ENCODE measurements around the gene TMEM39A.

The TMEM39A gene

DNA sequence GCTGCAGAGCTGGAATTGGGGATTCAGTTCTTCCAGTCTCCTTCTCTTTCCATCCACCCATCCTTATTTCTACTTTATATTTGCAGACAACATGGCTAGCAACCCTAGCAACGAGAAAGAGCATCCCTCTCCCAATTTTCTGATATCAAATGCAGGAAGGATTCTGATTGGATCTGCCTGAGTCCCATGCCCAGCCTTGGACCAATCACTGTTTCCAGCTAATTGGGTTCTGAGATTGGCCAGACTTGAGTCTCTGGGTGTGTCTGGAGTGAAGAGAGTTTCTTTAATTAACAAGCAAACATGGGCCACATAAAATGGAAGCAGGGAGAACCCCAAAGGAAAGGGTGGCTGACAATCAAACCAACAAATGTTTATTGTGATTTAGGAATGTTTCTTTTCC, 60.6 kb downstream of the TMEM39A start:
- H3K18ac ChIP-seq (ENCODE audit: low read length), result no peak overlapping the region
- no peaks in the 10 kb centered on the region for H3K27me3 ChIP-seq (ENCODE audit: control insufficient read depth in 3 of 3, insufficient read depth in 3 of 3, low read depth in 1 of 3, low read length in 3 of 3)
- no peak overlapping the region for H3K4me2 ChIP-seq (ENCODE audit: insufficient read depth, low read length, poor library complexity, severe bottlenecking)
- no peak overlapping the region for H3K27ac ChIP-seq (replicated peaks; ENCODE audit: low read length)
- no peak overlapping the region for H3K4me3 ChIP-seq (ENCODE audit: low read length in 2 of 2)
- H3K14ac ChIP-seq (ENCODE audit: low read length), result no peak overlapping the region
- H4K8ac ChIP-seq (ENCODE audit: low read depth, low read length), result no peak overlapping the region
- no peak overlapping the region for H2AK5ac ChIP-seq (ENCODE audit: low read depth, low read length)
- WGBS, 2 donors (ENCODE audit: extremely low coverage in 2 of 2, insufficient read length in 2 of 2, insufficient replicate concordance in 1 of 2), result no CpG with 5 or more reads among the region's 1 CpG
- H3K9me3 ChIP-seq (replicated peaks in 1 of 2; ENCODE audit: control insufficient read depth in 2 of 2, insufficient read depth in 1 of 2, low read depth in 1 of 2, low read length in 2 of 2), result no peaks in the 10 kb centered on the region
- H2BK12ac ChIP-seq (ENCODE audit: low read length), result no peak overlapping the region
- H2AFZ ChIP-seq (ENCODE audit: low read length), result no peak overlapping the region
- no peak overlapping the region for H4K91ac ChIP-seq (ENCODE audit: low read depth, low read length, poor library complexity)
- no peaks in the 10 kb centered on the region for H3K79me1 ChIP-seq (ENCODE audit: low read depth, low read length)
- H2BK15ac ChIP-seq (ENCODE audit: low read length), result no peak overlapping the region
- H3K4ac ChIP-seq (ENCODE audit: low read length), result no peak overlapping the region
- H3K36me3 ChIP-seq (replicated peaks in 1 of 2; ENCODE audit: control insufficient read depth in 2 of 2, insufficient read depth in 2 of 2, low read length in 2 of 2), result no peaks in the 10 kb centered on the region
- H3K23ac ChIP-seq (ENCODE audit: low read depth, low read length, poor library complexity), result no peak overlapping the region
- peaks cover 3 to 8% of the 10 kb centered on the region in 2 donors for H3K4me1 ChIP-seq (ENCODE audit: control insufficient read depth in 2 of 2, insufficient read depth in 1 of 2, low read depth in 1 of 2, low read length in 2 of 2)
- no peak overlapping the region for H2BK5ac ChIP-seq (ENCODE audit: low read length)
- H3K9ac ChIP-seq (ENCODE audit: low read depth, low read length, poor library complexity), result no peak overlapping the region
- no peak for DNase-seq (ENCODE audit: low spot score)
- no peak overlapping the region for H2BK120ac ChIP-seq (ENCODE audit: low read depth, low read length)

GRCh38 chr3:119401503-119402440, 61.6 kb downstream of the TMEM39A start:
- Histone ChIP-seq H3K4ac (ENCODE audit: low read length) (no peak overlapping the region), H3K4me3 (ENCODE audit: low read length in 2 of 2) (no peak overlapping the region), H3K27ac (replicated peaks; ENCODE audit: low read length) (no peak overlapping the region), H3K36me3 (replicated peaks in 1 of 2; ENCODE audit: control insufficient read depth in 2 of 2, insufficient read depth in 2 of 2, low read length in 2 of 2) (no peaks in the 10 kb centered on the region), H2BK12ac (ENCODE audit: low read length) (no peak overlapping the region), H3K18ac (ENCODE audit: low read length) (peak overlapping the region; percentile 30), H3K9ac (ENCODE audit: low read depth, low read length, poor library complexity) (no peak overlapping the region), H3K23ac (ENCODE audit: low read depth, low read length, poor library complexity) (no peak overlapping the region), H4K8ac (ENCODE audit: low read depth, low read length) (no peak overlapping the region), H3K4me2 (ENCODE audit: insufficient read depth, low read length, poor library complexity, severe bottlenecking) (no peak overlapping the region), H3K4me1 (ENCODE audit: control insufficient read depth in 2 of 2, insufficient read depth in 1 of 2, low read depth in 1 of 2, low read length in 2 of 2) (peaks cover 3 to 8% of the 10 kb centered on the region in 2 donors), H3K27me3 (ENCODE audit: control insufficient read depth in 3 of 3, insufficient read depth in 3 of 3, low read depth in 1 of 3, low read length in 3 of 3) (no peaks in the 10 kb centered on the region), H4K91ac (ENCODE audit: low read depth, low read length, poor library complexity) (no peak overlapping the region), H2BK5ac (ENCODE audit: low read length) (no peak overlapping the region), H2BK15ac (ENCODE audit: low read length) (peak overlapping the region; percentile 65), H3K9me3 (replicated peaks in 1 of 2; ENCODE audit: control insufficient read depth in 2 of 2, insufficient read depth in 1 of 2, low read depth in 1 of 2, low read length in 2 of 2) (no peaks in the 10 kb centered on the region), H2AK5ac (ENCODE audit: low read depth, low read length) (peak overlapping the region; percentile 72), H3K14ac (ENCODE audit: low read length) (no peak overlapping the region), H2BK120ac (ENCODE audit: low read depth, low read length) (no peak overlapping the region), H2AFZ (ENCODE audit: low read length) (peak overlapping the region; percentile 88), H3K79me1 (ENCODE audit: low read depth, low read length) (no peaks in the 10 kb centered on the region)
- no CpG with 5 or more reads among the region's 36 CpGs for WGBS, 2 donors (ENCODE audit: extremely low coverage in 2 of 2, insufficient read length in 2 of 2, insufficient replicate concordance in 1 of 2)
- DNase-seq (ENCODE audit: low spot score), result no peak

DNA sequence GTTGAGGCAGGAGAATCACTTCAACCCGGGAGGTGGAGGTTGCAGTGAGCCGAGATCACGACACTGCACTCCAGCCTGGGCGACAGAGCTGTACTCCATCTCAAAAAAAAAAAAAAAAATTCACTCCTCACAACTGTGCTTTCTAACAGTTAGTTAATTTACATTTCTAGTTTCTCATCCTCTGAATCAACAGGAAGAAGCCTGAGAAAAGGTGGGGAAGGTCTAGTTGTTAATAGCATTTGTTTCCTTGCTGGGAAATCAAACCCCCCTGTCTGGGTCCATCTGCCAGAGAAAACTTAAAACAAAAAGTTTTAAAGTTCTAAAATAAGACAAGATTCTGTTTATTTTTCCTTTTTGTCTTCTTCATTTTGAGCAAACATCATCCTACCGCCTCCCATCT, 62.3 kb downstream of the TMEM39A start:
- Histone ChIP-seq H3K36me3 (replicated peaks in 1 of 2; ENCODE audit: control insufficient read depth in 2 of 2, insufficient read depth in 2 of 2, low read length in 2 of 2) (no peaks in the 10 kb centered on the region), H2BK15ac (ENCODE audit: low read length) (no peak overlapping the region), H2BK12ac (ENCODE audit: low read length) (no peak overlapping the region), H3K14ac (ENCODE audit: low read length) (no peak overlapping the region), H3K79me1 (ENCODE audit: low read depth, low read length) (no peaks in the 10 kb centered on the region), H4K8ac (ENCODE audit: low read depth, low read length) (no peak overlapping the region), H2BK5ac (ENCODE audit: low read length) (no peak overlapping the region), H3K9me3 (replicated peaks in 1 of 2; ENCODE audit: control insufficient read depth in 2 of 2, insufficient read depth in 1 of 2, low read depth in 1 of 2, low read length in 2 of 2) (no peaks in the 10 kb centered on the region), H3K18ac (ENCODE audit: low read length) (no peak overlapping the region), H4K91ac (ENCODE audit: low read depth, low read length, poor library complexity) (no peak overlapping the region), H3K4me1 (ENCODE audit: control insufficient read depth in 2 of 2, insufficient read depth in 1 of 2, low read depth in 1 of 2, low read length in 2 of 2) (peaks cover 3 to 8% of the 10 kb centered on the region in 2 donors), H3K4me2 (ENCODE audit: insufficient read depth, low read length, poor library complexity, severe bottlenecking) (no peak overlapping the region), H2BK120ac (ENCODE audit: low read depth, low read length) (no peak overlapping the region), H3K4ac (ENCODE audit: low read length) (no peak overlapping the region), H3K4me3 (ENCODE audit: low read length in 2 of 2) (no peak overlapping the region), H2AFZ (ENCODE audit: low read length) (peak overlapping the region; percentile 88), H3K23ac (ENCODE audit: low read depth, low read length, poor library complexity) (no peak overlapping the region), H3K9ac (ENCODE audit: low read depth, low read length, poor library complexity) (no peak overlapping the region), H3K27ac (replicated peaks; ENCODE audit: low read length) (no peak overlapping the region), H2AK5ac (ENCODE audit: low read depth, low read length) (no peak overlapping the region), H3K27me3 (ENCODE audit: control insufficient read depth in 3 of 3, insufficient read depth in 3 of 3, low read depth in 1 of 3, low read length in 3 of 3) (no peaks in the 10 kb centered on the region)
- DNase-seq (ENCODE audit: low spot score), result no peak
- no CpG with 5 or more reads among the region's 5 CpGs for WGBS, 2 donors (ENCODE audit: extremely low coverage in 2 of 2, insufficient read length in 2 of 2, insufficient replicate concordance in 1 of 2)

DNA sequence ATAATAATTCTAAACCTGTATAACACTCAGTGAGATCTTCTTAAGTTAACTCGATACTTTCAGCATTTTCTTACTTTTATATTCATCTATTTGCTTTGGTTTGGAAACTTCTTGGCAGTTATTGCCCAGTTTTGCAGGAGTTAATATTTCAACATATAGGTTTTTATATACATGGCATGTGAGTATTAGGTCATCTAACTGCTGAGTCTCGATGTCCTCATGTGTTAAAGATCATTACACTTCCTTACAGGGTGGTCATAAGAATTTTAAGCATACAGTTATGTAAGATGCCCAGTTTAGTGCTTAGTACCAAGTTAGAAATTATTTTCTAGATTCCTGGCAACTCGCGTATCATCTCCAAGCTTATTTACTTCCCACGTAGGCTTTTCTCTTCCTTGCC, 62.9 kb downstream of the TMEM39A start:
- Histone ChIP-seq H3K23ac (ENCODE audit: low read depth, low read length, poor library complexity) (no peak overlapping the region), H3K27ac (replicated peaks; ENCODE audit: low read length) (no peak overlapping the region), H2AK5ac (ENCODE audit: low read depth, low read length) (no peak overlapping the region), H3K9ac (ENCODE audit: low read depth, low read length, poor library complexity) (no peak overlapping the region), H2BK5ac (ENCODE audit: low read length) (no peak overlapping the region), H3K18ac (ENCODE audit: low read length) (no peak overlapping the region), H3K14ac (ENCODE audit: low read length) (no peak overlapping the region), H3K4me1 (ENCODE audit: control insufficient read depth in 2 of 2, insufficient read depth in 1 of 2, low read depth in 1 of 2, low read length in 2 of 2) (peaks cover 3 to 8% of the 10 kb centered on the region in 2 donors), H2BK120ac (ENCODE audit: low read depth, low read length) (no peak overlapping the region), H2BK15ac (ENCODE audit: low read length) (no peak overlapping the region), H2AFZ (ENCODE audit: low read length) (no peak overlapping the region), H3K79me1 (ENCODE audit: low read depth, low read length) (no peaks in the 10 kb centered on the region), H3K4me3 (ENCODE audit: low read length in 2 of 2) (no peak overlapping the region), H3K36me3 (replicated peaks in 1 of 2; ENCODE audit: control insufficient read depth in 2 of 2, insufficient read depth in 2 of 2, low read length in 2 of 2) (no peaks in the 10 kb centered on the region), H4K91ac (ENCODE audit: low read depth, low read length, poor library complexity) (no peak overlapping the region), H4K8ac (ENCODE audit: low read depth, low read length) (no peak overlapping the region), H3K4ac (ENCODE audit: low read length) (no peak overlapping the region), H2BK12ac (ENCODE audit: low read length) (no peak overlapping the region), H3K27me3 (ENCODE audit: control insufficient read depth in 3 of 3, insufficient read depth in 3 of 3, low read depth in 1 of 3, low read length in 3 of 3) (no peaks in the 10 kb centered on the region), H3K4me2 (ENCODE audit: insufficient read depth, low read length, poor library complexity, severe bottlenecking) (no peak overlapping the region), H3K9me3 (replicated peaks in 1 of 2; ENCODE audit: control insufficient read depth in 2 of 2, insufficient read depth in 1 of 2, low read depth in 1 of 2, low read length in 2 of 2) (no peaks in the 10 kb centered on the region)
- no peak for DNase-seq (ENCODE audit: low spot score)
- WGBS, 2 donors (ENCODE audit: extremely low coverage in 2 of 2, insufficient read length in 2 of 2, insufficient replicate concordance in 1 of 2), result no CpG with 5 or more reads among the region's 5 CpGs
